Astrocyte (in vitro differentiated cells and primary cell): Measurements from ENCODE around the gene FBXL13.

ENCODE experiments used
- CTCF ChIP-seq: IDR thresholded peaks from 2 replicates; pipeline ENCODE4 v1.5.1; 2011; ENCODE audit warnings: low read depth, mild to moderate bottlenecking, inconsistent platforms, low read length, moderate library complexity; ENCODE audit not compliant: insufficient read depth
- EZH2 ChIP-seq: IDR thresholded peaks from 2 replicates; pipeline ENCODE4 v1.6.1; 2012; ENCODE audit warnings: mild to moderate bottlenecking, low read length, inconsistent platforms; ENCODE audit not compliant: insufficient read depth

DNA sequence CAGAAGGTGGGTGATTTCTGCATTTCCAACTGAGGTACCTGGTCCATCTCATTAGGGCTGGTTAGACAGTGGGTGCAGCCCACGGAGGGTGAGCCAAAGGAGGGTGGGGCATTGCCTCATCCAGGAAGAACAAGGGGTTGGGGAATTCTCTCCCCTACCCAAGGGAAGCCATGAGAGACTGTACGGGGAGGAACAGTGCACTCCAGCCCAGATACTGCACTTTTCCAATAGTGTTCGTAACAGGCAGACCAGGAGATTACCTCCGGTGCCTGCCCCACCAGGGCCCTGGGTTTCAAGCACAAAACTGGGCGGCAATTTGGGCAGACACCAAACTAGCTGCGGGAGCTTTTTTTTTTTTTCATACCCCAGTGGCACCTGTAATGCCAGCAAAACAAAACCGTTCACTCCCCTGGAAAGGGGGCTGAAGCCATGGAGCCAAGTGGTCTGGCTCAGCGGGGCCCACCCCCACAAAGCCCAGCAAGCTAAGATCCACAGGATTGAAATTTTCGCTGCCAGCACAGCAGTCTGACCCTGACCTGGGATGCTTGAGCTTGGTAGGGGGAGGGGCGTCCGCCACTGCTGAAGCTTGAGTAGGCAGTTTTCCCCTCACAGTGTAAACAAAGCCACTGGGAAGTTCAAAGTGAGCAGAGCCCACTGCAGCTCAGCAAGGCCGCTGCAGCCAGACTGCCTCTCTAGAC lies 31.6 kb upstream of the FBXL13 start:
- TF ChIP-seq EZH2: no peak
- no peak for TF ChIP-seq CTCF
